Measurements from ENCODE around the gene RFFL.
A peak's percentile ranks its signal among the peaks of the same experiment; 100 is the strongest.

GRCh38 chr17:35088881-35089585 lies 25.5 kb upstream of the RFFL start:
- TF ChIP-seq, protein P1, sequence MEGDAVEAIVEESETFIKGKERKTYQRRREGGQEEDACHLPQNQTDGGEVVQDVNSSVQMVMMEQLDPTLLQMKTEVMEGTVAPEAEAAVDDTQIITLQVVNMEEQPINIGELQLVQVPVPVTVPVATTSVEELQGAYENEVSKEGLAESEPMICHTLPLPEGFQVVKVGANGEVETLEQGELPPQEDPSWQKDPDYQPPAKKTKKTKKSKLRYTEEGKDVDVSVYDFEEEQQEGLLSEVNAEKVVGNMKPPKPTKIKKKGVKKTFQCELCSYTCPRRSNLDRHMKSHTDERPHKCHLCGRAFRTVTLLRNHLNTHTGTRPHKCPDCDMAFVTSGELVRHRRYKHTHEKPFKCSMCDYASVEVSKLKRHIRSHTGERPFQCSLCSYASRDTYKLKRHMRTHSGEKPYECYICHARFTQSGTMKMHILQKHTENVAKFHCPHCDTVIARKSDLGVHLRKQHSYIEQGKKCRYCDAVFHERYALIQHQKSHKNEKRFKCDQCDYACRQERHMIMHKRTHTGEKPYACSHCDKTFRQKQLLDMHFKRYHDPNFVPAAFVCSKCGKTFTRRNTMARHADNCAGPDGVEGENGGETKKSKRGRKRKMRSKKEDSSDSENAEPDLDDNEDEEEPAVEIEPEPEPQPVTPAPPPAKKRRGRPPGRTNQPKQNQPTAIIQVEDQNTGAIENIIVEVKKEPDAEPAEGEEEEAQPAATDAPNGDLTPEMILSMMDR (IDR thresholded peaks at IDR 0.05), result peak; percentile 81 to 95 (median 92)
- TF ChIP-seq POLR2A (IDR thresholded peaks at IDR 0.05) (peak; percentile 25 to 46), EP300 (IDR thresholded peaks at IDR 0.05) (no peak)
